Inferior parietal cortex (tissue), 1 donor: ENCODE results near the gene ASCC2.
"Not testable (repeated sequence)": the region's sequence is repeated elsewhere in the genome, so short reads cannot be mapped to it uniquely, and the experiment has no call there.

Experiments used
- DNase-seq: peaks from one replicate; pipeline ENCODE4 v3.0.0-alpha.2; 2016; ENCODE audit errors: extremely low spot score

ASCC2 gene

GRCh38 chr22:29856496-29856895 is 18.4 kb upstream of the ASCC2 start:
- no peak for DNase-seq

DNA sequence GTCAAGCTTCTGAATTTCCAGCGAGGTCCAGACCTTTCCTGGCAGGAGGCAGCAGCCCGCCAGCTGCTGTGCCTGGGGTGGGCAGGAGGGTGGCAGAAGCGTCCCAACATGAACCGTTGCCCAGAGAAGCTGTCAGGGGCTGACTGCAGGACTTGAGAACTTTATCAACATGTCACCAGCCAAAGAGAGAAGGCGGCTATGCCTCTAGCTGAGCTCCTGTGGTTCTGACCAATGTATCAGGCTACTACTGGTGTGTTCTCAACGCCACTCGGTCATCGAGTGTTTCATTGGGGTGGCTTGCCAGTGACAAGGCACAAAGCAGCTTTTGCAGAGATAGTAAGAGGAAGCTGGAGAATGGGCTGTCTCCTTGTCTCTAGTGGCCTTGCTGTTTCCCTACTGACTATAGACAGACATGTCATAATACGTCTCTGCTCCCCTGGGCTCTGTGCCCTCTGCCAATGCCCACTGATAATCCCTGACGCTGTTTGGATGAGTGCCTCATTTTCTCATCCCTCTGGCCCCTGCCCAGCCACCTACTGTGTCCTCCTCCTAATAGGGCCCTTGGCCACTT is 17.6 kb upstream of the ASCC2 start:
- DNase-seq = no peak

DNA sequence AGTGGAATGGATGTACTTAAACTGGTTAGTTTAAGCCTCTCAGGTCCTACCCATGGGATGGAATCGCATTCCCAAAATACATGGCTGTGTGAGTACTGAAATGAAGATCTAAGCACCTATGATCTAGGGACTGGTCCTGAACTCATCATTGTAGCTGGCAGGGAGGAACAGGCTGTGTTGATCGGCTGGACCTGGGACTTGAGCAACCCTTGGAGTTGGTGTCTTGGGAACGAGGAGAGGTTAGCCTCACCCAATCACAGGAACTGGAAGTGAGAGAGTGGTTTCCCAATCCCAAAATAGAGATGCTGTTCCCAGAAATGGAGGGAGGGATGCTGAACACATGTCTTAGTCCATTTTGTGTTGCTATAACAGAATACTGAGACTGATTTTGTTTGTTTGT is 16.4 kb upstream of the ASCC2 start:
- no peak for DNase-seq

- no peak for DNase-seq
These were observed 10.0 kb upstream of the ASCC2 start for GRCh38 chr22:29848111-29848510.

- no peak for DNase-seq
These were observed 8.2 kb upstream of the ASCC2 start for GRCh38 chr22:29846290-29846689.

DNA sequence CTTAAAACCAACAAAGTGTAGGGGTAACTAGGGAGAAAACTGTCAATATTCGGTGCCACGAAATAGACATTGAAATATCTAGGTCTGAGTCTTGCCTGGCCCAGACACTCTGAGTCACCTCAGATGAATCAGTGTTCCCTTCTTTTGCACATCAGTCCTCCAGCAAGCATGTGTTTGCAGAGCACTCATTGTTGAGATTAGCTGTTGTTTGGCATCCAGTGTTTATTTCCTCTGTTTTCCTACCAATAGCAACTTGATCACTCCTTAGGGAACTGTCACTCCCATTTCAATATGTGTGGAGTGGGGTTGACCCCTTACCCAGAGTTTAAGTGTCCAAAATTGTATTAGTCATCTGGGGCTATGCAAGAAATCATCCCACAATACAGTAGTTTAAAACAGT is 4.7 kb upstream of the ASCC2 start:
- DNase-seq = no peak

- no peak for DNase-seq
These were observed 4.1 kb upstream of the ASCC2 start for GRCh38 chr22:29842172-29842571.

DNA sequence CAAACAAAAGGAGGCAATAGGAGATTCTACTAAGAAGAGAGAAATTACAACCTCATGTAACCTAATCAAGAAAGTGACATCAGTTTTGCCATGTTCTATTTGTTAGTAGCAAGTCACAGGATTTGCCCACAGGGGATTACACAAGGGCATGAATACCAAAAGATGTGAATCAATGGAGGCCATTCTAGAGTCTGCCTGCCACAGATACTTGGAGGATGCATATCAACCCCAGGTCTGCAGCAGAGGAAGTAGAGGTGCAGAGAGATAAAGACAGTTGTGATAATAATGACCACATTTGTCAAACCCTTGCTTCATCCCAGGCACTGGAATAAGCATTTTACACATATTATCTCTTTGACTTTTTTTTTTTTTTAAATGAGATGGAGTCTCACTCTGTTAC is 2.4 kb upstream of the ASCC2 start:
- no peak for DNase-seq

GRCh38 chr22:29839039-29839438 is 965 bp upstream of the ASCC2 start:
- DNase-seq = no peak

GRCh38 chr22:29838599-29838956 is 504 bp upstream of the ASCC2 start:
- DNase-seq = no peak

GRCh38 chr22:29836791-29837370 is 1.2 kb downstream of the ASCC2 start:
- DNase-seq = not testable (repeated sequence)

DNA sequence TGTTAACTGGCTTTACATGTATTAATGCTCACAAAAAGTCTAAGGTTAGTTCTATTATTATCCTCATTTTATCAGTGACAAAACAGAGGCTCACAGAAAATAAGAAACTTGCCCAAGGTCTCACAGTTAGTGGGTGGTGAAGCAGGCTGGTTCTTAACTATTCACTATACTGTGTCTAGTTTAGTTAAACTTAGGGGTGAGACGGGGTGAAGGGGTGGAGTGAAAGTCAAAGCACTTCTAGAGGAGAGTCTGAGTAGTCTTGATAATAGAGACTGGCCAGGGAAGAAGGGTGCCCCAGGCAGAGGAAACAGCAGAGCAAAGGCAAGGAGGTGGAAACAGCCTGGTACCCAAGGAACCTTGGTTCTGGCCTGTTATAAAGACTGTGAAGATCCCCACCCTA is 4.0 kb downstream of the ASCC2 start:
- DNase-seq = no peak

GRCh38 chr22:29833392-29833965 is 4.6 kb downstream of the ASCC2 start:
- no peak for DNase-seq

DNA sequence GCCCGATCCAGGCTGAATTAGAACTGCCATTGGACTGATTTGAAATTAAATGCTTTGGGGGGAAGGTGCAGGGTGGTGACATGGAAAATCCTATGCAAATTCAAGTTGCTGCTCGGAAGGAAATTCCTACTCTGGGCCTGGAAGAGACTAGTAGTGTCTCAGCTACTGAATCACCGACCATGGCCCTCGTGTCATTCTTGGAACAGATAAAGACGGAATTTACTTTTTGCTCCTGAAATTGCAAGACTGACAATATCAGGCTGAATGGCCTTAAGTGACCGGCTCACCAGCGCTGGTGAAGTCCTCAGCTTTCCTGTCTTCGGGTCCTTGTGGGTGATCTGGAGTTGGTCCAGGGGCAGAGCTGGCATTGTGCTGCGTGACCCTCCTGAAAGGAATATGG is 6.1 kb downstream of the ASCC2 start:
- no peak for DNase-seq

DNA sequence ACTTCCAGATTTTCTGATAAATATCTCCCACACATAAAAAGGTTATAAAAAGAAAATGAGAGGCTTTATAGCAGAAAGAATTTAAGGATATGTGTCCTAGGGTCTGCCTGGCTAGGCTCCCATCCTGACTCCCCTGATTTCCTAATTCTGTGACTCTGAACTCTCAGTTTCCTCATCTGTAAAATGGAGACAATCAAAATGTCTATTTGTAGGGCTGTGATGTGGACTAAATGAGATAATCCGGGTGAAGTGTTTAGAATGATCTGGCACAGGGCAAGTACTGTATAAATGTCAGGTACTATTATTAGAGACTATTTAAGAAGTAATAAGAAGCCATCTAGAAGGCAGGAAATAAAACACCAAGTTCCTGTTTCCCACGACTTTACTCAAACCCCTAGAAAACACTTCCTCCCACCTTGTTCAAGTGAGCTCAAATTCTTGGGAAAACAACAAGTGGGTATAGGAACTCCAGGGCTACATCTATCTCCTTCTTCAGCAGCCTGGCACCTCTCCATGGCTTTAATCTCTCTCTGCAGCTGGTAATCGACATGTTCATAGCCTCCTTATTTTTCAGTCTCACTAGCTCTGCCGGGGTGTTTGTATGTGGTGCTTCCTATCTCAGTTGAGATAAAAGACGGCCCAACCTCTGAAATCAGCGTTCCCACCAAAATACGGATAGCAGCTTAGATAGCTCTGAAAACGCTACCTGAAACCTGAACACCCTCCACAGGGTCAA is 6.7 kb downstream of the ASCC2 start:
- DNase-seq = no peak

- DNase-seq = no peak
These were observed 7.5 kb downstream of the ASCC2 start for GRCh38 chr22:29830585-29830984.

- not testable (repeated sequence) for DNase-seq
These were observed 10.3 kb downstream of the ASCC2 start for GRCh38 chr22:29827726-29828125.

GRCh38 chr22:29827091-29827490 is 11.0 kb downstream of the ASCC2 start:
- no peak for DNase-seq

- DNase-seq = no peak
These were observed 12.5 kb downstream of the ASCC2 start for GRCh38 chr22:29825578-29825977.

- DNase-seq = no peak
These were observed 13.4 kb downstream of the ASCC2 start for GRCh38 chr22:29824677-29825076.

DNA sequence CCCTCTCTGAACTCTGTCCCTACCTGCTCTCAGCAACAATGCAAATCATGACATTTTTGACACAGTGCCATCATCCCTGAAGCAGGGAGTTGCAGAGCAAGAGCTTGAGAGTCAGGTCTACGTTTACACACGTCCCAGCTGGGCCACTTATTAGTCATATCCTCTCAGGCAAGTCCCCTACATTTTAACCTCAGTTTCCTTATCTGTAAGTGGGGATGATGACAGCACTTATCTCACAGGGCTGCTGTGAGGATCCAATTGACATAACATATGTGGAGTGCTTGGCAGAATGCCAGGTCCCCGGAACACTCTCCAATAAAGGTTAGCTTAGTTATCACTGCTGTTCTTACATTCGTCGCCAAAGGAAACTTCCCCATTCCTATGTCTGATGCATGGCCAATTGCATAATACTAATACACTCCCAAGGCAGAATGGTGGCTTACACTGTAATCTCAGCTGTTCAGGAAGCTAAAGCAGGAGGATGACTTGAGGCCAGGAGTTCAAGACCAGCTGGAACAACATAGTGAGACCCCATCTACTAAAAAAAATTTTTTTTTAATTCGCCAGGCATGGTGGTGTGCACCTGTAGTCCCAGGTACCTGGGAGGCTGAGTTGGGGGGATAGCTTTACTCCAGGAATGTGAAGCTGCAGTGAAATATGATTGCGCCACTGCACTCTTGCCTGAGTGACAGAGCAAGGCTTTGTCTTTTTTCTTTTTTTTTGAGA is 16.6 kb downstream of the ASCC2 start:
- DNase-seq = peak; percentile 67

- no peak for DNase-seq
These were observed 17.1 kb downstream of the ASCC2 start for GRCh38 chr22:29820961-29821290.

DNA sequence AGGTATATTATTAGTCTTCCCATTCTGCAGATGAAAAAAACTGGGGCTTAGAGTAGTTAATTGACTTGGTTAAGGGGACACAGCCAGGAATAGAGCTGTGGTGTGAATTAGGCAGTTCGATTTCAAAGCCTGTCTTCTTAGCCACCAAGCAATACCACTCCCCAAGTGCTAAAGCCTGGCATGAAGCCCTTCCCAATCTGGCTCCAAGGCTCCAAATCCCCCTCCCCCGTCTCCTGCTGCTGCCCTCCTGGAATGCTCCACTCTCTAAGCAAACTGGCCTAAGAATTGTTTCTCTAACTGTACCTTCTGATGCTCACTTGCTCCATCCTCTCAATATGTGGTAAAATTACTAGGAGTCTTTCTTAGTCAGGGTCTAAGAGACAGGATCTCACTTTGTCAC is 18.6 kb downstream of the ASCC2 start:
- DNase-seq = no peak
